ENCODE data around the gene NELFA.

DNA sequence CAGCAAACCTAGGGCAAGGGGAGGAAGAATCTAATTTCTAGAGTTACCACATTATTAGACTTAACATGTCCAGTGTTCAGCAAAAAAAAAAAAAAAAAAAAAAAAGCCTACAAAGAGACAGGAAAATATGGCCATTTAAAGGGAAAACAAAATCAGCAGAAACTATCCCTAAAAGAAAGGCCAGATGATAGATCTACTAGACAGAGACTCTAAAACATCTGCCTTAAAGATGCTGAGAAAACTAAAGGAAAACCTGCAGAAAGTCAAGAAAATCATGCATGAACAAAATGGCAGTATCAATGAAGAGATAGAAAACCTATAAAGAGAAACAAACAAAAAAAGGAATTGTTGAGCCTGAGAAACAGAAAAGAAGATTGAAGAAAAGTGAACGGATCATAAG is 43.8 kb downstream of the NELFA start:
- TF ChIP-seq, protein P1, sequence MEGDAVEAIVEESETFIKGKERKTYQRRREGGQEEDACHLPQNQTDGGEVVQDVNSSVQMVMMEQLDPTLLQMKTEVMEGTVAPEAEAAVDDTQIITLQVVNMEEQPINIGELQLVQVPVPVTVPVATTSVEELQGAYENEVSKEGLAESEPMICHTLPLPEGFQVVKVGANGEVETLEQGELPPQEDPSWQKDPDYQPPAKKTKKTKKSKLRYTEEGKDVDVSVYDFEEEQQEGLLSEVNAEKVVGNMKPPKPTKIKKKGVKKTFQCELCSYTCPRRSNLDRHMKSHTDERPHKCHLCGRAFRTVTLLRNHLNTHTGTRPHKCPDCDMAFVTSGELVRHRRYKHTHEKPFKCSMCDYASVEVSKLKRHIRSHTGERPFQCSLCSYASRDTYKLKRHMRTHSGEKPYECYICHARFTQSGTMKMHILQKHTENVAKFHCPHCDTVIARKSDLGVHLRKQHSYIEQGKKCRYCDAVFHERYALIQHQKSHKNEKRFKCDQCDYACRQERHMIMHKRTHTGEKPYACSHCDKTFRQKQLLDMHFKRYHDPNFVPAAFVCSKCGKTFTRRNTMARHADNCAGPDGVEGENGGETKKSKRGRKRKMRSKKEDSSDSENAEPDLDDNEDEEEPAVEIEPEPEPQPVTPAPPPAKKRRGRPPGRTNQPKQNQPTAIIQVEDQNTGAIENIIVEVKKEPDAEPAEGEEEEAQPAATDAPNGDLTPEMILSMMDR (conservative IDR thresholded peaks at IDR 0.05; ENCODE audit: low read depth, low read length), result no peak
- no peak for TF ChIP-seq EZH2 (IDR thresholded peaks at IDR 0.05; ENCODE audit: borderline replicate concordance, low read depth, low read length, poor library complexity, severe bottlenecking)
